Measurements from ENCODE around the gene DDB1.

- TF ChIP-seq, protein P1, sequence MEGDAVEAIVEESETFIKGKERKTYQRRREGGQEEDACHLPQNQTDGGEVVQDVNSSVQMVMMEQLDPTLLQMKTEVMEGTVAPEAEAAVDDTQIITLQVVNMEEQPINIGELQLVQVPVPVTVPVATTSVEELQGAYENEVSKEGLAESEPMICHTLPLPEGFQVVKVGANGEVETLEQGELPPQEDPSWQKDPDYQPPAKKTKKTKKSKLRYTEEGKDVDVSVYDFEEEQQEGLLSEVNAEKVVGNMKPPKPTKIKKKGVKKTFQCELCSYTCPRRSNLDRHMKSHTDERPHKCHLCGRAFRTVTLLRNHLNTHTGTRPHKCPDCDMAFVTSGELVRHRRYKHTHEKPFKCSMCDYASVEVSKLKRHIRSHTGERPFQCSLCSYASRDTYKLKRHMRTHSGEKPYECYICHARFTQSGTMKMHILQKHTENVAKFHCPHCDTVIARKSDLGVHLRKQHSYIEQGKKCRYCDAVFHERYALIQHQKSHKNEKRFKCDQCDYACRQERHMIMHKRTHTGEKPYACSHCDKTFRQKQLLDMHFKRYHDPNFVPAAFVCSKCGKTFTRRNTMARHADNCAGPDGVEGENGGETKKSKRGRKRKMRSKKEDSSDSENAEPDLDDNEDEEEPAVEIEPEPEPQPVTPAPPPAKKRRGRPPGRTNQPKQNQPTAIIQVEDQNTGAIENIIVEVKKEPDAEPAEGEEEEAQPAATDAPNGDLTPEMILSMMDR (IDR thresholded peaks at IDR 0.05; ENCODE audit: low read depth, low read length), result no peak
- peak; percentile 85 for TF ChIP-seq MYC (IDR thresholded peaks at IDR 0.05; ENCODE audit: low read depth, low read length)
- peak; percentile 93 for TF ChIP-seq POLR2A (IDR thresholded peaks at IDR 0.05; ENCODE audit: extremely low read depth, insufficient read length)
Observed at GRCh38 chr11:61361741-61362541, 29.0 kb upstream of the DDB1 start, which contains the start of the genes CYB561A3 and TMEM138.

All from NB4 (cell line).